KMS-11 (cell line): ENCODE measurements around the gene VAV2.

Experiments used
- H2AFZ ChIP-seq: fragments of 200-600 bp; sonication (generic); 2 replicates; pipeline ENCODE4 v1.6.1; 2016; ENCODE audit warnings: antibody characterized with exemption, mixed run types, low read depth
- H3K27ac ChIP-seq: fragments of 200-600 bp; sonication (generic); 2 replicates; pipeline ENCODE4 v1.6.1; 2016; ENCODE audit warnings: mild to moderate bottlenecking, mixed run types
- H3K27me3 ChIP-seq: fragments of 200-600 bp; sonication (generic); 2 replicates; pipeline ENCODE4 v1.6.1; 2017; ENCODE audit warnings: mild to moderate bottlenecking, low read depth, mixed run types, moderate library complexity; ENCODE audit not compliant: insufficient read depth
- H3K36me3 ChIP-seq: fragments of 200-600 bp; sonication (generic); 2 replicates; pipeline ENCODE4 v1.6.1; 2017; ENCODE audit warnings: mild to moderate bottlenecking, mixed run types; ENCODE audit not compliant: insufficient read depth
- H3K4me1 ChIP-seq: fragments of 200-600 bp; sonication (generic); 2 replicates; pipeline ENCODE4 v1.6.1; 2016; ENCODE audit warnings: mild to moderate bottlenecking, low read depth, mixed run types; ENCODE audit not compliant: poor library complexity, severe bottlenecking
- H3K4me2 ChIP-seq: fragments of 200-600 bp; sonication (generic); 2 replicates; pipeline ENCODE4 v1.7.0; 2016; ENCODE audit warnings: mild to moderate bottlenecking, mixed run types
- H3K4me3 ChIP-seq: fragments of 200-600 bp; sonication (generic); IDR thresholded peaks from 2 replicates; pipeline ENCODE4 v1.6.1; 2017; ENCODE audit warnings: low read depth, low read length, mixed read lengths; ENCODE audit not compliant: insufficient read depth
- H3K79me2 ChIP-seq: fragments of 200-600 bp; sonication (generic); 2 replicates; pipeline ENCODE4 v1.6.1; 2016; ENCODE audit warnings: low read depth, mixed run types; ENCODE audit not compliant: insufficient read depth
- H3K9ac ChIP-seq: fragments of 200-600 bp; sonication (generic); 2 replicates; pipeline ENCODE4 v1.6.1; 2016; ENCODE audit warnings: mild to moderate bottlenecking, mixed run types
- H4K20me1 ChIP-seq: fragments of 200-600 bp; sonication (generic); 2 replicates; pipeline ENCODE4 v1.6.1; 2016; ENCODE audit warnings: mild to moderate bottlenecking, mixed run types; ENCODE audit not compliant: insufficient read depth
- CTCF ChIP-seq: fragments of 200-600 bp; sonication (generic); conservative IDR thresholded peaks from 2 replicates; pipeline ENCODE4 v1.6.1; 2017; ENCODE audit warnings: low read depth, mild to moderate bottlenecking, antibody characterized with exemption, low read length, moderate library complexity, mixed read lengths

Gene VAV2

GRCh38 chr9:133819923-133820322 lies 172.2 kb downstream of the VAV2 start:
- Histone ChIP-seq H3K36me3 (no peaks in the 10 kb centered on the region), H3K9ac (no peak overlapping the region), H3K4me1 (no peaks in the 10 kb centered on the region), H2AFZ (no peak overlapping the region), H3K79me2 (no peaks in the 10 kb centered on the region), H3K27ac (no peak overlapping the region), H3K27me3 (no peaks in the 10 kb centered on the region), H3K4me3 (no peak overlapping the region), H4K20me1 (no peaks in the 10 kb centered on the region), H3K4me2 (no peak overlapping the region)
- TF ChIP-seq CTCF: no peak

GRCh38 chr9:133818444-133818843 lies 173.7 kb downstream of the VAV2 start:
- Histone ChIP-seq H3K4me1 (no peaks in the 10 kb centered on the region), H3K27ac (no peak overlapping the region), H3K4me3 (no peak overlapping the region), H2AFZ (no peak overlapping the region), H3K9ac (no peak overlapping the region), H3K27me3 (no peaks in the 10 kb centered on the region), H3K4me2 (no peak overlapping the region), H4K20me1 (no peaks in the 10 kb centered on the region), H3K79me2 (no peaks in the 10 kb centered on the region), H3K36me3 (no peaks in the 10 kb centered on the region)
- TF ChIP-seq CTCF: no peak

GRCh38 chr9:133815781-133816180 lies 176.3 kb downstream of the VAV2 start:
- TF ChIP-seq CTCF: no peak
- H3K4me1 ChIP-seq: no peaks in the 10 kb centered on the region
- H3K79me2 ChIP-seq: no peaks in the 10 kb centered on the region
- H3K27me3 ChIP-seq: no peaks in the 10 kb centered on the region
- no peak overlapping the region for H3K9ac ChIP-seq
- H2AFZ ChIP-seq: no peak overlapping the region
- no peak overlapping the region for H3K4me3 ChIP-seq
- H3K27ac ChIP-seq: no peak overlapping the region
- no peak overlapping the region for H3K4me2 ChIP-seq
- no peaks in the 10 kb centered on the region for H3K36me3 ChIP-seq
- H4K20me1 ChIP-seq: no peaks in the 10 kb centered on the region

- no peaks in the 10 kb centered on the region for H3K36me3 ChIP-seq
- H3K4me1 ChIP-seq: no peaks in the 10 kb centered on the region
- H2AFZ ChIP-seq: no peak overlapping the region
- H4K20me1 ChIP-seq: no peaks in the 10 kb centered on the region
- H3K4me3 ChIP-seq: no peak overlapping the region
- H3K27ac ChIP-seq: no peak overlapping the region
- H3K79me2 ChIP-seq: no peaks in the 10 kb centered on the region
- no peak overlapping the region for H3K9ac ChIP-seq
- no peak for TF ChIP-seq CTCF
- no peaks in the 10 kb centered on the region for H3K27me3 ChIP-seq
- H3K4me2 ChIP-seq: no peak overlapping the region
Observed at GRCh38 chr9:133814586-133815208, 177.4 kb downstream of the VAV2 start.
